IPS-11a (cell line): Measurements from ENCODE around the gene ANKDD1A.

ENCODE experiments used
- H3K4me3 ChIP-seq: one replicate; pipeline ENCODE4 v1.5.1; 2013; ENCODE audit warnings: low read depth, low read length, control low read depth

The ANKDD1A gene

DNA sequence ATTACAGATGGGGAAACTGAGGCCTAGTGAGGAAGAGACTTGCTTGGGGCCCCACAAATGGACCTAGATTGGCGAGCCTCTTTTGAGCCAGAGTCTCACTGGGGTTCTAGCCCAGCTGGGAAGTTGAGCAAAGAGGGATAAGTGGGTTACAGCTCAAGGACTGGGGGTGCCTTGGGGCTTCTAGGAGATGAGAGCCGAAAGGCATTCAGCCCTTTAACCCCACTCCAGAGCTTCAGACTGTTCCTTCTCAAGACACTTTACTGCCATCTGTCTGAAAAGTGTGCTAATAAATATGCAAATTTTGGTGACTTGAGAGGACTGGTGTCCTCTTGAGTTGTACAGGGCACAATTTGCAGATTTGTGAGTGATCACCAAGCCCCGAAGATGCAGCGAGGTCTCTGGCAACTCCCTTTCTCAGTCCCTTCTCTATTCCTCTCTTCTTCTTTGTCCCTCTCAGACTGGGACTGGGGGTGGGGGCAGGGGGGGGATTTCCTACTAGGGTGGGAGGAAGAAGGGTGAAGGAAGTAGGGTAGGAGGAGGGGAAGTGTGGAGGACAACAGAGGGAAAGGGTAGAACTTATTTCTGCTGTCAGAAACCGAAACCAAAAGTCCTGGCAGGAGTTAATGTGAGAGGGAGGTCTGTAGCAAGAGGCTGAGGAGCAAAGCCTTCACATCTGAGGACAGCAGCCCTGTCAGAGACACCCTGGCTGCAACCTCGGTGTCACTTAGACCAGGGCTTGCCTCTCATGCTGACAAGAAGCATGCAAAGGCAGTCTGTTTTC is 16.2 kb upstream of the ANKDD1A start:
- no peak overlapping the region for H3K4me3 ChIP-seq

DNA sequence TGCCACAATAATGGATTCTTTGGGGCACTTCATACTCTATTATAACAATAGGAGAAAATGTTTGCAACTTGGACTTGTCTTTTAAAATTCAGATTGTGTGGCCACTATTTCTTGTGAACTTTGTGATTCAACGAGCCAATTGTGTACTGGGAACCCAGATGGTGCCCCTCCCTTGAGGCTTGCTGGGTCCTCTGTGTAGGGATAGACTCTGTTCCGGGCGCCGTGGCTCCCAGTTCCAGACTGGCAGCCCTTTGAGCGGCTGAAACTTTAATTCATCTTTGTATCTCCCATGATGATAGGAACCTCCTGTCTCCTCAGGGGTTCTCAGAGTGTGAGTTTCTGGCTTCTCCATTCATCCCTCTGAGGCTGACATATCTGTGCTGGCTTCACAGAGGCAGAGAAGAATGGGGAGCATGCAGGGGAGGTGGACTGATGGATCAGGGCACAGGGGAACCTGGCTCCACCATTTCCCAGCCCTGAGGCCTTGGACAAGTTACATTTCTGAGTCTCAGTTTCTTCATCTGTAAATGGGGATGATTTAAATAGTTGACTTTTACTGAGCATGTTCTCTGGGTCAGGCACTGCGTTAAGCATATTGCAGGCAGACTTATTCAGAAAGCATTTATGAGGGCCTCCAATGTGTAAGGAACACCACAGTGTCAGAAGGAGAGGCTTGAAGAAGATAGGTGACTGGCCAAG is 15.2 kb upstream of the ANKDD1A start:
- no peak overlapping the region for H3K4me3 ChIP-seq

DNA sequence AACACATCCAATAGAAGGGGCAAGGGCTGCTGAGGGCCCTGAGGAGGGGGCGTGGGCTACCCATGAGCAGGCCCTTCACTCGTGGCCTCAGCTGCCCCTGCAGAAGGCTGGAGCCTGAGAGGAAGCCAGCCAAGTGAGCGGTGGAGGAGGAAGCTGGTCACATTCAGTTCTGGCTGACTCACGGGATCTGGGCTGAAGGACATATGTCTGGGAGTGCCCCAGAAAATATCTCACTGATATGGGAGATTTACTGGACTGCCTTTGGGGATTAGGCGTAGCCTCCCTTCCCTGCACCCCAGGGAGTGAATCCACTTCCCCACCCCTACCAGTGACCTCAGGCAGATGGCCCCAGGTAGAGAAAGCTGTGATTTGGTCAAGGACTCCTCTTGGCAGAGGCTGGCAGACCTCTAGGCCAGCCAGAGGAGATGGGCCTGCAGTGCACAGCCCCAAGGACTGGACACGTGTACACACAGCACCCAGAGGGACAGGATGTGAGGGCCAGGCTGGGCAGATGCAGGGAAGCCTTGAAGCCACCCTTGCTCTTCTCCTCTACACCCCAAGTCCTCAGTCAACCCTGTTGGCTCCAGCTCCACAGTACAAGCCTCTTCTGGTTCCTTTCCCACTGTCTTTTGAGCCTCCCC is 14.2 kb upstream of the ANKDD1A start:
- H3K4me3 ChIP-seq: no peak overlapping the region

DNA sequence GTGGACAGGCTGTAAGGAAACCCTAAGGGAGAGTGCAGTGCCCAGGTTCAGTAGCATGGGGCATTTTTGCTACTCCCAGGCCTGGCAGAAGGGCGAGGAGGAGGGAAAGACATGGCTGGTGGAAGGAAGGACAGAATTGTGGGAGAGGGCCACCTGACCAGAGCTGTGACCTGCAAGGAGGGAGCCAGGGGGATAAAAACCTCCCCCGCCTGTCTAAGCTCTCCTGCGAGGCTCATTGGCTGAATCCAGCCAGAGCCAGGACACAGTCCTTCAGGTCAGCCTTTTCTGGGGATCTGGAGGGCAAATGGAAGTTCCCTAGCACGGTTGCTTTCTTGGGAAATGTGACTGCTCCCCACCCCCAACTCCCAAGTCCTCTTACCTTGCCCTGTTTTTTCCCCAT is 13.3 kb upstream of the ANKDD1A start:
- no peak overlapping the region for H3K4me3 ChIP-seq

DNA sequence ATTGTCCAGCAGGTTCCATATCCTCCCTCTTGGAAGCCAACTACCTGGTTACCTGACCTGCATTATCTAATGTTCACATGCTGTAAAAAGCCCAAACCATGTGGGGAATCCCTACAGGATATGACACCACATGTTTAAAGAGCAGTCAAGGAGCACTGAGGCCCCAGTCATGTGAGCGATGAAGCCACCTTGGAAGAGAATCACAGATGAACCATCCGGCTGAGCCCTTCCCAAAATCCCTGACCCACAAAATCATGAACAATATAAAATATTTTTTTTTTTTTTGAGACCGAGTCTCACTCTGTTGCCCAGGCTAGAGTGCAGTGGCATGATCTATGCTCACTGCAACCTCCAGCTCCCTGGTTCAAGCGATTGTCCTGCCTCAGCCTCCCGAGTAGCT is 10.6 kb upstream of the ANKDD1A start:
- no peak overlapping the region for H3K4me3 ChIP-seq

DNA sequence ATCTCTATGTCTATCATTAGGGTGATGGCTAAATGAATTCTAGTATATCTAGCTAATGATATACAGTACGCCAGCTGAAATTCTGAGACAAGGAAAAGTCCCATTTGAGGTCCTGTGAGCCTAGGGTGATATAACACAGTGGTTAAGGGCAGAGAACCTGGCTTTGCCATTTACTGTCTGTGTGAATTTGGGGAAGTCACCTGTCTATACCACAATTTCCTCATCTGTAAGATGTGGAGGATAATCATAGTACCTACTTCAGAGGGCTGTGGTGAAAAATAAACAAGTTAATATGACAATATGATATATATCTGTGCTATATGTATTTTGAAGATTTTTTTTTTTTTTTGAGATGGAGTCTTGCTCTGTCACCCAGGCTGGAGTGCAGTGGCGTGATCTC is 9.8 kb upstream of the ANKDD1A start:
- no peak overlapping the region for H3K4me3 ChIP-seq

DNA sequence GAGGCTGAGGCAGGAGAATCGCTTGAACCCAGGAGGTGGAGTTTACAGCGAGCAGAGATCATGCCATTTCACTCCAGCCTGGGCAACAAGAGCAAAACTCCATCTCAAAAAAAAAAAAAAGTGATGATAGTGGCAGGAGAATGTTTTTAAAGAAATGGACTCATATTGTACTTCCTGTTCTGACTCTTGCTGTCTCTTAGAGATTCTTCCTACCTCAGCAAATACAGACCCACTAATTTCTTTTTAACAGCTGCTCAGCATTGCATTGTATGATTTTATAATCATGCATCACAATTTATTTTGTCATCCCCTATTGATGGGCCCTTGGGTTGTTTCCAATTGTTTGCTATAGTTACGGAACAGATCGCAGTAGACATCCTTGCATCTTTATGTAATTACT is 8.8 kb upstream of the ANKDD1A start:
- H3K4me3 ChIP-seq: no peak overlapping the region

DNA sequence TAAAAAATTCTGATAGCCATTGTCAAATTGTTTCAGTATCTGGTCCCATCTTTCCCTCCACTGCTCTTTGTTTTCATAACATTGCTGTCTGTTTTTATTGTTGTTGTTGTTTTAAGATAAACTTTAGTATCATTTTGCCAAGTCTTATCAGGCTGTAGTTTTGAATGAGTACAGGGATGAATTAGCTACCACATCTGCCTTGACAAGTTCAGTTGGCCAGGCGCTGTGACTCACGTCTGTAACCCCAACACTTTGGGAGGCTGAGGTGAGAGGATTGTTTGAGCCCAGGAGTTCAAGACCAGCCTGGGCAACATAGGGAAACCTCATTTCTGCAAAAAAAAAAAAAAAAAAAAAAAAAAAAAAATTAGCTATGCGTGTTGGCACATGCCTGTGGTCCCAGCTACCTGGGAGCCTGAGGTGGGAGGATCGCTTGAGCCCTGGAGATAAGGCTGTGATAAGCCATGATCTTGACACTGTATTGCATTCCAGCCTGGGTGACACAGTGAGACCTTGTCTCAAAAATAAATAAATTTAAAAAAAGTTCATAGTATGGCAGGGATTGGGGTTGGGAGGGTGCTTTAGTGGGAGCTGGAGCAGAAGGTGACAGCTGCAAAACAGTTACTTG is 8.3 kb upstream of the ANKDD1A start:
- H3K4me3 ChIP-seq: no peak overlapping the region

DNA sequence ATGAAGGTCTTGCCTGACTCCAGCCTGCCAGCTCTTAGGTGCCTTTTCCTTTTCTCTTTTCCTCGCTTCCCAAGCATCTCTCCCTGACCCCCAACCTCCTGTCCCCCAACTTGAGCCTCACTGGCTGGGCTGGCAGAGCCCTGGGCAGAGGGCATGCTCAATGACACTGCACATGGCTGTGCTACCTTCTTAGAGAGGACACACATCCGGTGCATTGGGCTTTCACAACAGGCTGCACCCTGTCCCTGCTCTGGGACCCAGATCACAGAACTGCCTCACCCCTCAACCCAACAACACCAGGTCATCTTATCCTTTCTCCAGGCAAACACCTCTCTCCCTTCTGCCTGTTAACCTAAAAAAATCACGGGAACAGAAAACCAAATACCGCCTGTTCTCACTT is 7.5 kb upstream of the ANKDD1A start:
- H3K4me3 ChIP-seq: no peak overlapping the region

DNA sequence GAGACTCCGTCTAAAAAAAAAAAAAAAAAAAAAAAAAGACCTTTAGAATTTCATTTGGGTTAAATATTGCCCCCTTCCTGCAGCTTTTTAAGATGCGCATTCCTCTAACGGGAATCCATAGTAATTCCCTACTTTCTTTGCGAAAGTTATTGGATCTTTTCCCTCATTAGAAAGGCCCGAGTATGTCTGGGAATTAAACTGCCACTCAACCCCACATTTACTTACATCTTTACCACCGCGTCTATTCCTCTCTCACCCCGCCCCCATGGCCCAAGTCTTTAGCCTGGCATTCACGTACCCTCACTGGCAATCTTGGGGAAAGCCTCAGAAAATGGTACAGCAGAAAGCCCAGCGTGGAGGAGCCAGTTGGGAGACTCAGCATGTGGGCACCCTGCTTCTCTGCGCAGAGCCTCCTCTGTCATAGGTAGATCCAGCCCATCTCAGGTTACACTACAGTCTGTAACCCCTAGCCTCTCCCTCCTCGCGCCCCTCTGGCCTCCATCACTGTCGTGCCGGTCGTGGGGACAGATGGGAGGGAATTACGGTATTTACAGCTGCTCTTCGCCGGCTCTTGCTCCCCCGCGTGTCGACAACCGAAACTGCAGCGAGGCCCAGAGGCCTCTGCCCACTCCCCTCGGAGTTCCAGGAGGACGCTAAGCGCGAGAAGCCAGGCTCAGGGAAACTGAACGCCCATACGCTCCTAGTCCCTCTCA is 6.4 kb upstream of the ANKDD1A start:
- peak overlapping the region; percentile 31 for H3K4me3 ChIP-seq

DNA sequence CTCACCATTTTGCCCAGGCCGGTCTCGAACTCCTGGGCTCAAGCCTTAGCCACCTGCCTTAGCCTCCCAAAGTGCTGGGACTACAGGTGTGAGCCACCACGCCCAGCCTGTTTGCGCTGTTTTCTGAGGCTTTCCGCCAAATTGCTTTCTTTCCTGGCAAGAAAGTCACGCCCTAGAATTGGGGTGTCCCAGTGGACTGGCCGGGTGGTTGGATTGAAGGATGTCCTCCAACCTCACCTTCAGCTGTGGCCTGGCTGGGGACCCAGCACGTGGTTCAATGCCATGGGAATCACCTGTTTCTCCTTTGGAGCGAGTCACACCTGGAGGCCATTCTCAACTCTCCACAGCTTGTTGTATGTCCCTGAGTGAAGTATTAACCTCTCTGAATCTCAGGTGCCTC is 5.8 kb upstream of the ANKDD1A start:
- H3K4me3 ChIP-seq: no peak overlapping the region

DNA sequence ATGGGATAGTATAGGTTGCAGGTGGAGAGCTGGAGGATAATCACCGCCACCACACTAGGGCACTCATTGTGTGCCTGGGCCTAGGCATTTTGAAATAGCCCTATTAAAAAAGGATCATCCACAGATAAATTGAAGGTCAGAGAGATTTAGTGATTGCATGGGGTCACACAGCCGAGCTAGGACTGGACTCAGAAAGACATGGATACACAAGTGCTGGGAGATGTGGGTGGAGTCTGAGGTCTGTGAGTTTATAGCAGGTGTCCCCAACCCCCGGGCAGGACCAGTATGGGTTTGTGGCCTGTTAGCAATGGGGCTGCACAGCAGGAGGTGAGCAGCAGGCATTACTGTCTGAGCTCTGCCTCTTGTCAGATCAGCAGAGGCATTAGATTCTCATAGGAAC is 5.3 kb upstream of the ANKDD1A start:
- no peak overlapping the region for H3K4me3 ChIP-seq

DNA sequence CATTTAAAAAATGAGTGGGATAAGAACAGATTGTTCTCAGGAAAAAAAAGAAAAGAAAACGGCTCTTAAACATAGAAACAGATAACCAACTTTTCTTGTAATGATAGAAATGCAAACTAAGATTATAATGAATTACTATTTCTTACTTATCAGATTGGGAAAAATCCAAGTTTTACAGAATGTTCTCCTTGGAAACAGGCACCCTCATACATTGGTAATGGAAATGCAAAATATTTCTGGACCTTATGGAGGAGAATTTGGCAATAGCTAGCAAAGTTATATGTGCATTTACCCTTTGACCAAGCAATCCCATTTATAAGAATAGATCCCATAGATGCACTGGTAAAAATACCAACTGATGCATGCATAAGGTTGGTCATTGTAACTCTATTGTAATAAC is 3.7 kb upstream of the ANKDD1A start:
- H3K4me3 ChIP-seq: no peak overlapping the region

DNA sequence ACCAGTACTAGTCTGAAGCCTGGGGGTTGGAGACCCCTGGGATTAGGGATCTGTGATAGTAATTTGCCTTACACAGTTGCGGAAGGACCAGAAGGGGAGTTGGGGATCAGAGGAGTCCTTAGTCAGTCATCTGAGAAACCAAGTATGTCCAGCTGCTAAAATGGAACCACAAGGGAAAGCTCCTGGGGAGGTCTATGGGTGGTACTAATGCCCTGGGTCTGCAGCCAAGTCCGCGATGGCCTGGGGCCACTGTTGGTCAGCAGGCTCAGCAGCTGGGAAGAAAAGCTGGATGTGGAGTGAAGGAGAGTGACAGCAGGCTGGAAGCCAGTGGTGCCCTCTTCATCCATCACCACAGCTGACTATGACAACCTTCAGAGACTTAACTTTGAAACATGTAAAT is 2.2 kb upstream of the ANKDD1A start:
- H3K4me3 ChIP-seq: no peak overlapping the region

DNA sequence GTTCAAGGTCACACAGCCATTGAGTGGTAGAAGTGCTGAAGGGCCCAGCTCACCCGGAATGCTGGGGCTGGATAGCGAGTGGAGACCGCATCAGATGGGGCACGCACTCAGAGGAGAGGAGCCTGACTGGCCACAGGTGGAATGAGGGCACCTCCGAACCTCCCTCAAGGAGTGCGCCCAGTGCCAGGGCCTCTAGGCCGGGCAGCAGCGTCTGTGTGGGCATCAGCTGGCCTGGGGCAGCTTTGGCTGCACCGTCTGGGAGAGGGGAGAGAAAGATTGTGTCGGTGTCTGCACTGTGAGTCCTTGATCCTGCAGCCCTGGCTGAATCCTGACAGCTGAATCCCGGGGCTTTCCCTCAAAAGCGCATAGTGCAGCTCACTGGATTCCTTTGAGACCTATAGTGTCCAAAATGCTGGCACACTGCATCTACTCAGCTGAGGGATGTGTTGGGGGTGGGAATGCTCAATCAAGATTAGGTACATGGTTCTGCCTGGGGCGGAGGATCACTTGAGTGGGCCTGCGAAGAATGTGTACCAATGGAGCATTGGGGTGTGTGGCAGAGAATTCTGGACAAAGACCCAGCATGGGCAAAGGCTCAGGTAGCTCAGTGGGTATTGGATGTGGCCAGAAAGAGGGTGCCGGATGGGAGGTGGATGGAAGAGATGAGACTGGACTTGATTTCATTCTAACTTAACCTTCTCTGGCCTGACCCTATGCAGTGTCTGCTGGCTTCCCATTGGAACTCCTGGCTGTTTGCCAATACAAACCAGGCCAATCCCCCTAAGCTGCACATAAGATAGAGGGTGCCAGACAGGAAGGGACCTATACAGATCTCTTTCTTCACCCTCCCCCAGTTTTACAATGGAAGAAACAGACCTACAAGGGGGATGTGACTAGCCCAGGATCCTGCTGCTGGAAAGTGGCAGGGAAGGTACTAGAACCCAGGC is 950 bp downstream of the ANKDD1A start:
- H3K4me3 ChIP-seq: no peak overlapping the region

DNA sequence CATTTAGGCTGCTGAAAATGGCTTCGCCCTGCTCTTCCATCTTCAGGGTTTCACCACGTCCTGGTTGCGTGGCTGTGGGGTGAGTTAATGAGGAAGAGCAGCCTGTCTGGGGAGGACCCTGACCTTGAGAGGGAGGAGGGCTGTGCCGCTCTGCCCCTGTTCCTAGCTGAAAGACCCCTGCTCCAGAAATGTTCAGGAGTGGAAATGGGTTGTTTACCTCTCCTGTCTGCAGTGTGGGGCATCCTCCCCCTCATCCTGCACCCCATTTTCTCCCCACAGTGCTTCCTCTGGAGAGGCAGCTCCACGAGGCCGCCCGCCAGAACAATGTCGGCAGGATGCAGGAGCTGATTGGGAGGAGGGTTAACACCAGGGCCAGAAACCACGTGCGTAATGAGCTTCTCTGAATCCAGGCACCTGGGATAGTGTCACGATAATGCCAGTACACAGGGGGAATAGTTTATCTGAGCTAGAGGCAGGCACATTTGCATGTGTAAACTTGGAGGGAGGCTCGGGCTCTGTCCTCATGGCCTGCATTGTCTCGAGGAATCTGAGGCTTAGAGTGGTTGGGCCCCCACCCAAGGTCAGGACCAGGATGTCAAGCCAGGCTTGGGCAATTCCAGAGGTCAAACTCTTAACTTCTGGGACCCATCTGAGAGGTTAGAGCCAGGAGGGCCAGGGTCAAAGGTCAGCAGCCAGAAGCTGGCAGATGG is 4.0 kb downstream of the ANKDD1A start:
- H3K4me3 ChIP-seq: no peak overlapping the region

DNA sequence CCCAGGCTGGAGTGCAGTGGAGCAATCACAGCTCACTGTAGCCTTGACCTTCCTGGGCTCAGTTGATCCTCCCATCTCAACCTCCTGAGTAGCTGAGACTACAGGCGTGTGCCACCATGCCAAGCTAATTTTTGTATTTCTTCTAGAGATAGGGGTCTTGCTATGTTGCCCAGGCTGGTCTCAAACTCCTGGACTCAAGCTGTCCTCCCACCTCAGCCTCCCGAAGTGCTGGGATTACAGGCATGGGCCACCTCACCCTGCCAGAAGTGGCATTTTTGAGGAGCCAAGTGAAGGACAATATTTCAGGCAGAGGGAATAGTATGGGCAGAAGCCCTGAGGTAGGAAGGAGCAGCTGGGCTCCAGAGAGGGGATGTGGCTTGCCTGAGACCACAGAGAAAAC is 4.7 kb downstream of the ANKDD1A start:
- no peak overlapping the region for H3K4me3 ChIP-seq

DNA sequence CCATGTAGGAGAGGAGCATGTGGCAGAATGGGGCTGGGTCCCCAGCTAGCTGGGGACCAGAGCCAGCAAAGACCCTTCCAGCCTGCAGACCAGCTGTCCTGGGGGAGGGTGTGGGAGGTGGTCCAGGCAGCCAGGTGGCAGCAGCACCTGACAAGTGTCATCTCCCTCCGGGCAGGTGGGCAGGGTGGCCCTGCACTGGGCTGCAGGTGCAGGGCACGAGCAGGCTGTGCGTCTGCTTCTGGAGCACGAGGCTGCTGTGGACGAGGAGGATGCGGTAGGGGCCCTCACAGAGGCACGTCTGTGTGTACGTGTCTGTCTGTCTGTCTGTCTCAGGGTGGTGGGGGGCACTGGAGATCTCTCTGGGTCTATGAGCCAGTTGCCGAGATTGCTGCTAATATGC is 5.5 kb downstream of the ANKDD1A start:
- no peak overlapping the region for H3K4me3 ChIP-seq

DNA sequence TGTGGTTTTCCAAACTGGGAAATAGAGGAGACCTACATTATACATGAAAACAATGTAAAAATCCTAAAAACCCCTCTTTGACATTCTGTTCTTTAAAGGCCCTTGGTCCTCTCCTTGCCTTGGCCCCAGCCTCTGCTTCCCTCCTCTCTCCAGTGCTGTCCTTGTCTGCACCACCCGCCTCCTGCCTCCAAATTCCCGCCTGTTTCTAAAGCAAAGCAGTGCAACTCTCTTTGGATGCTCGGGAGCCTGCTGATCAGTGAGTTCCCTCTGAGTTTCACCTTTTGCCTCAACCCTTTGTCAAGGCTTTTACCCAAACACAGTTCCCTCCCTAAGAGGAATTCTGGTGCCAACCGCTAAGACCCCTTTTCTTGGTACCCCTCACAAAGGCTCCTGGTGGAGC is 8.0 kb downstream of the ANKDD1A start:
- H3K4me3 ChIP-seq: no peak overlapping the region
